ENCODE measurements around the gene APOL3. TPM values are rescaled to one million over a fixed set of nuclear protein-coding genes. Genes with fewer than 3 reads are reported as not detected.

Gene APOL3
- total and polyA plus RNA-seq, 10 of the 15 experiments (the other 5 are each of a cell fraction or from before 2014, with no cell fraction given) = 6.9 to 66.8 (median 48.5) TPM

Other genes starting within 250 kb of the APOL3 start
- gene RBFOX2, start 131.9 kb downstream of the APOL3 start, total RNA-seq (2014; rRNA removed) = not detected in 2 replicates
- gene RBFOX2, start 131.9 kb downstream of the APOL3 start, total RNA-seq (2014; rRNA removed; fragmentation: Illumina TruSeq; extraction: Trizol) = not detected in 2 replicates
- 0.11 and 0.46 TPM in 2 replicates for gene RBFOX2, start 131.9 kb downstream of the APOL3 start, total RNA-seq (2021)
- 2.4 and 2.7 TPM in 2 replicates for gene RBFOX2, start 131.9 kb downstream of the APOL3 start, polyA plus RNA-seq (2011; rRNA removed)
- gene RBFOX2, start 131.9 kb downstream of the APOL3 start, polyA plus RNA-seq (2014; fragmentation: Illumina TruSeq; extraction: Trizol) = 0.02 and 0.07 TPM in 2 replicates
- gene RBFOX2, start 131.9 kb downstream of the APOL3 start, polyA plus RNA-seq (2014; fragmentation: Nextera tagmentation; extraction: Ambion mirVana) = not detected
- gene RBFOX2, start 131.9 kb downstream of the APOL3 start, polyA plus RNA-seq (2014; rRNA removed) = 0.01 TPM in 1 of 2 replicates, not detected in the other
- gene RBFOX2, start 131.9 kb downstream of the APOL3 start, polyA plus RNA-seq (2016; fragmentation: Nextera tagmentation; extraction: Ambion mirVana) = under 1 TPM; 0.13 to 0.20 TPM
- gene APOL4, start 41.1 kb upstream of the APOL3 start, total RNA-seq (2014; rRNA removed) = not detected in 2 replicates
- not detected in 2 replicates for gene APOL4, start 41.1 kb upstream of the APOL3 start, total RNA-seq (2014; rRNA removed; fragmentation: Illumina TruSeq; extraction: Trizol)
- 0.13 TPM in 1 of 2 replicates, not detected in the other for gene APOL4, start 41.1 kb upstream of the APOL3 start, total RNA-seq (2021)
- gene APOL4, start 41.1 kb upstream of the APOL3 start, polyA plus RNA-seq (2011; rRNA removed) = not detected in 2 replicates
- 0.13 and 0.24 TPM in 2 replicates for gene APOL4, start 41.1 kb upstream of the APOL3 start, polyA plus RNA-seq (2014; fragmentation: Illumina TruSeq; extraction: Trizol)
- gene APOL4, start 41.1 kb upstream of the APOL3 start, polyA plus RNA-seq (2014; fragmentation: Nextera tagmentation; extraction: Ambion mirVana) = not detected
- 0.03 and 0.22 TPM in 2 replicates for gene APOL4, start 41.1 kb upstream of the APOL3 start, polyA plus RNA-seq (2014; rRNA removed)
- under 1 TPM in 1 of 2 experiments, not detected in 1; 0.19 TPM for gene APOL4, start 41.1 kb upstream of the APOL3 start, polyA plus RNA-seq (2016; fragmentation: Nextera tagmentation; extraction: Ambion mirVana)
- 25.1 and 26.6 TPM in 2 replicates for gene APOL2, start 78.8 kb upstream of the APOL3 start, total RNA-seq (2014; rRNA removed)
- gene APOL2, start 78.8 kb upstream of the APOL3 start, total RNA-seq (2014; rRNA removed; fragmentation: Illumina TruSeq; extraction: Trizol) = 27.0 and 27.3 TPM in 2 replicates
- gene APOL2, start 78.8 kb upstream of the APOL3 start, total RNA-seq (2021) = 29.0 and 32.9 TPM in 2 replicates
- 32.6 and 39.9 TPM in 2 replicates for gene APOL2, start 78.8 kb upstream of the APOL3 start, polyA plus RNA-seq (2011; rRNA removed)
- gene APOL2, start 78.8 kb upstream of the APOL3 start, polyA plus RNA-seq (2014; fragmentation: Illumina TruSeq; extraction: Trizol) = 22.3 and 24.9 TPM in 2 replicates
- 10 to 100 TPM in 1 of 2 experiments, 1 to 10 TPM in 1; 4.4 to 14.7 TPM for gene APOL2, start 78.8 kb upstream of the APOL3 start, polyA plus RNA-seq (2014; fragmentation: Nextera tagmentation; extraction: Ambion mirVana)
- 26.9 and 27.4 TPM in 2 replicates for gene APOL2, start 78.8 kb upstream of the APOL3 start, polyA plus RNA-seq (2014; rRNA removed)
- gene APOL2, start 78.8 kb upstream of the APOL3 start, polyA plus RNA-seq (2016; fragmentation: Nextera tagmentation; extraction: Ambion mirVana) = 10 to 100 TPM; 12.3 to 13.7 TPM
- gene APOL1, start 92.4 kb upstream of the APOL3 start, total RNA-seq (2014; rRNA removed) = 13.7 and 14.4 TPM in 2 replicates
- gene APOL1, start 92.4 kb upstream of the APOL3 start, total RNA-seq (2014; rRNA removed; fragmentation: Illumina TruSeq; extraction: Trizol) = 12.6 and 13.1 TPM in 2 replicates
- 27.4 and 28.6 TPM in 2 replicates for gene APOL1, start 92.4 kb upstream of the APOL3 start, total RNA-seq (2021)
- 27.2 and 42.0 TPM in 2 replicates for gene APOL1, start 92.4 kb upstream of the APOL3 start, polyA plus RNA-seq (2011; rRNA removed)
- 20.6 and 25.3 TPM in 2 replicates for gene APOL1, start 92.4 kb upstream of the APOL3 start, polyA plus RNA-seq (2014; fragmentation: Illumina TruSeq; extraction: Trizol)
- gene APOL1, start 92.4 kb upstream of the APOL3 start, polyA plus RNA-seq (2014; fragmentation: Nextera tagmentation; extraction: Ambion mirVana) = 10 to 100 TPM in 1 of 2 experiments, 1 to 10 TPM in 1; 9.0 to 10.7 TPM
- gene APOL1, start 92.4 kb upstream of the APOL3 start, polyA plus RNA-seq (2014; rRNA removed) = 18.3 and 18.7 TPM in 2 replicates
- gene APOL1, start 92.4 kb upstream of the APOL3 start, polyA plus RNA-seq (2016; fragmentation: Nextera tagmentation; extraction: Ambion mirVana) = 10 to 100 TPM; 17.2 to 18.0 TPM
- 185 and 216 TPM in 2 replicates for gene MYH9, start 227.2 kb upstream of the APOL3 start, total RNA-seq (2014; rRNA removed)
- gene MYH9, start 227.2 kb upstream of the APOL3 start, total RNA-seq (2014; rRNA removed; fragmentation: Illumina TruSeq; extraction: Trizol) = 82.8 and 83.1 TPM in 2 replicates
- 497 and 525 TPM in 2 replicates for gene MYH9, start 227.2 kb upstream of the APOL3 start, total RNA-seq (2021)
- 42.4 and 98.6 TPM in 2 replicates for gene MYH9, start 227.2 kb upstream of the APOL3 start, polyA plus RNA-seq (2011; rRNA removed)
- gene MYH9, start 227.2 kb upstream of the APOL3 start, polyA plus RNA-seq (2014; fragmentation: Illumina TruSeq; extraction: Trizol) = 123 and 125 TPM in 2 replicates
- gene MYH9, start 227.2 kb upstream of the APOL3 start, polyA plus RNA-seq (2014; fragmentation: Nextera tagmentation; extraction: Ambion mirVana) = 1 to 10 TPM; 5.1 to 8.1 TPM
- gene MYH9, start 227.2 kb upstream of the APOL3 start, polyA plus RNA-seq (2014; rRNA removed) = 165 and 198 TPM in 2 replicates
- gene MYH9, start 227.2 kb upstream of the APOL3 start, polyA plus RNA-seq (2016; fragmentation: Nextera tagmentation; extraction: Ambion mirVana) = 100 to 1,000 TPM; 228 to 236 TPM